GM19351 (cell line): ENCODE results near the gene VSTM2L.

Experiments used
- ATAC-seq: cut with Tn5 transposase; IDR thresholded peaks from one replicate; pipeline ENCODE4 v1.9.1; 2021; ENCODE audit warnings: mild to moderate bottlenecking, moderate library complexity; ENCODE audit not compliant: unreplicated experiment

VSTM2L gene

GRCh38 chr20:37986044-37986858 is 83.3 kb downstream of the VSTM2L start:
- ATAC-seq, result no peak

- ATAC-seq, result no peak
Observed at GRCh38 chr20:37986873-37987601, 84.1 kb downstream of the VSTM2L start.

- ATAC-seq, result no peak
Observed at GRCh38 chr20:37987602-37988290, 84.8 kb downstream of the VSTM2L start.

- ATAC-seq, result no peak
Observed at GRCh38 chr20:37988306-37988954, 85.5 kb downstream of the VSTM2L start.

GRCh38 chr20:37989601-37990295 is 86.8 kb downstream of the VSTM2L start:
- ATAC-seq, result no peak

GRCh38 chr20:37990571-37991151 is 87.7 kb downstream of the VSTM2L start:
- ATAC-seq, result peak; percentile 94

GRCh38 chr20:37991157-37991866 is 88.4 kb downstream of the VSTM2L start:
- ATAC-seq, result no peak

GRCh38 chr20:37991908-37992307 is 89.0 kb downstream of the VSTM2L start:
- ATAC-seq, result no peak

GRCh38 chr20:37992802-37993409 is 90.0 kb downstream of the VSTM2L start:
- ATAC-seq, result no peak

- no peak for ATAC-seq
Observed at GRCh38 chr20:37994512-37994911, 91.6 kb downstream of the VSTM2L start.
